KMS-11 (cell line): ENCODE results near the gene IST1.

Source experiments
- H2AFZ ChIP-seq: fragments of 200-600 bp; sonication (generic); 2 replicates; pipeline ENCODE4 v1.6.1; 2016; ENCODE audit warnings: antibody characterized with exemption, mixed run types, low read depth
- H3K27ac ChIP-seq: fragments of 200-600 bp; sonication (generic); 2 replicates; pipeline ENCODE4 v1.6.1; 2016; ENCODE audit warnings: mild to moderate bottlenecking, mixed run types
- H3K27me3 ChIP-seq: fragments of 200-600 bp; sonication (generic); 2 replicates; pipeline ENCODE4 v1.6.1; 2017; ENCODE audit warnings: mild to moderate bottlenecking, low read depth, mixed run types, moderate library complexity; ENCODE audit not compliant: insufficient read depth
- H3K36me3 ChIP-seq: fragments of 200-600 bp; sonication (generic); 2 replicates; pipeline ENCODE4 v1.6.1; 2017; ENCODE audit warnings: mild to moderate bottlenecking, mixed run types; ENCODE audit not compliant: insufficient read depth
- H3K4me1 ChIP-seq: fragments of 200-600 bp; sonication (generic); 2 replicates; pipeline ENCODE4 v1.6.1; 2016; ENCODE audit warnings: mild to moderate bottlenecking, low read depth, mixed run types; ENCODE audit not compliant: poor library complexity, severe bottlenecking
- H3K4me2 ChIP-seq: fragments of 200-600 bp; sonication (generic); 2 replicates; pipeline ENCODE4 v1.7.0; 2016; ENCODE audit warnings: mild to moderate bottlenecking, mixed run types
- H3K4me3 ChIP-seq: fragments of 200-600 bp; sonication (generic); IDR thresholded peaks from 2 replicates; pipeline ENCODE4 v1.6.1; 2017; ENCODE audit warnings: low read depth, low read length, mixed read lengths; ENCODE audit not compliant: insufficient read depth
- H3K79me2 ChIP-seq: fragments of 200-600 bp; sonication (generic); 2 replicates; pipeline ENCODE4 v1.6.1; 2016; ENCODE audit warnings: low read depth, mixed run types; ENCODE audit not compliant: insufficient read depth
- H3K9ac ChIP-seq: fragments of 200-600 bp; sonication (generic); 2 replicates; pipeline ENCODE4 v1.6.1; 2016; ENCODE audit warnings: mild to moderate bottlenecking, mixed run types
- H4K20me1 ChIP-seq: fragments of 200-600 bp; sonication (generic); 2 replicates; pipeline ENCODE4 v1.6.1; 2016; ENCODE audit warnings: mild to moderate bottlenecking, mixed run types; ENCODE audit not compliant: insufficient read depth
- TF ChIP-seq, protein P1 (sequence below): fragments of 200-600 bp; sonication (generic); conservative IDR thresholded peaks from 2 replicates; pipeline ENCODE4 v1.6.1; 2017; ENCODE audit warnings: low read depth, mild to moderate bottlenecking, antibody characterized with exemption, low read length, moderate library complexity, mixed read lengths

The IST1 gene

GRCh38 chr16:71889147-71889546, 6.2 kb upstream of the IST1 start:
- no peak overlapping the region for H2AFZ ChIP-seq
- TF ChIP-seq, protein P1, sequence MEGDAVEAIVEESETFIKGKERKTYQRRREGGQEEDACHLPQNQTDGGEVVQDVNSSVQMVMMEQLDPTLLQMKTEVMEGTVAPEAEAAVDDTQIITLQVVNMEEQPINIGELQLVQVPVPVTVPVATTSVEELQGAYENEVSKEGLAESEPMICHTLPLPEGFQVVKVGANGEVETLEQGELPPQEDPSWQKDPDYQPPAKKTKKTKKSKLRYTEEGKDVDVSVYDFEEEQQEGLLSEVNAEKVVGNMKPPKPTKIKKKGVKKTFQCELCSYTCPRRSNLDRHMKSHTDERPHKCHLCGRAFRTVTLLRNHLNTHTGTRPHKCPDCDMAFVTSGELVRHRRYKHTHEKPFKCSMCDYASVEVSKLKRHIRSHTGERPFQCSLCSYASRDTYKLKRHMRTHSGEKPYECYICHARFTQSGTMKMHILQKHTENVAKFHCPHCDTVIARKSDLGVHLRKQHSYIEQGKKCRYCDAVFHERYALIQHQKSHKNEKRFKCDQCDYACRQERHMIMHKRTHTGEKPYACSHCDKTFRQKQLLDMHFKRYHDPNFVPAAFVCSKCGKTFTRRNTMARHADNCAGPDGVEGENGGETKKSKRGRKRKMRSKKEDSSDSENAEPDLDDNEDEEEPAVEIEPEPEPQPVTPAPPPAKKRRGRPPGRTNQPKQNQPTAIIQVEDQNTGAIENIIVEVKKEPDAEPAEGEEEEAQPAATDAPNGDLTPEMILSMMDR = no peak
- no peak overlapping the region for H3K4me2 ChIP-seq
- H4K20me1 ChIP-seq = no peaks in the 10 kb centered on the region
- no peak overlapping the region for H3K27ac ChIP-seq
- H3K4me1 ChIP-seq = peaks cover 15% of the 10 kb centered on the region
- H3K79me2 ChIP-seq = no peaks in the 10 kb centered on the region
- H3K4me3 ChIP-seq = no peak overlapping the region
- no peaks in the 10 kb centered on the region for H3K36me3 ChIP-seq
- no peaks in the 10 kb centered on the region for H3K27me3 ChIP-seq
- H3K9ac ChIP-seq = no peak overlapping the region

GRCh38 chr16:71893888-71894228, 1.5 kb upstream of the IST1 start:
- Histone ChIP-seq H4K20me1 (peaks cover 5% of the 10 kb centered on the region; the same call in 1 of the 2 replicates), H3K4me3 (no peak overlapping the region), H3K27me3 (no peaks in the 10 kb centered on the region), H3K79me2 (peaks cover 35% of the 10 kb centered on the region), H3K9ac (peak overlapping the region; percentile 92; the same call in 1 of the 2 replicates), H2AFZ (peak overlapping the region; percentile 98), H3K36me3 (no peaks in the 10 kb centered on the region), H3K4me1 (peaks cover 19% of the 10 kb centered on the region), H3K4me2 (peak overlapping the region; percentile 61), H3K27ac (peak overlapping the region; percentile 91)
- TF ChIP-seq, protein P1 = no peak

DNA sequence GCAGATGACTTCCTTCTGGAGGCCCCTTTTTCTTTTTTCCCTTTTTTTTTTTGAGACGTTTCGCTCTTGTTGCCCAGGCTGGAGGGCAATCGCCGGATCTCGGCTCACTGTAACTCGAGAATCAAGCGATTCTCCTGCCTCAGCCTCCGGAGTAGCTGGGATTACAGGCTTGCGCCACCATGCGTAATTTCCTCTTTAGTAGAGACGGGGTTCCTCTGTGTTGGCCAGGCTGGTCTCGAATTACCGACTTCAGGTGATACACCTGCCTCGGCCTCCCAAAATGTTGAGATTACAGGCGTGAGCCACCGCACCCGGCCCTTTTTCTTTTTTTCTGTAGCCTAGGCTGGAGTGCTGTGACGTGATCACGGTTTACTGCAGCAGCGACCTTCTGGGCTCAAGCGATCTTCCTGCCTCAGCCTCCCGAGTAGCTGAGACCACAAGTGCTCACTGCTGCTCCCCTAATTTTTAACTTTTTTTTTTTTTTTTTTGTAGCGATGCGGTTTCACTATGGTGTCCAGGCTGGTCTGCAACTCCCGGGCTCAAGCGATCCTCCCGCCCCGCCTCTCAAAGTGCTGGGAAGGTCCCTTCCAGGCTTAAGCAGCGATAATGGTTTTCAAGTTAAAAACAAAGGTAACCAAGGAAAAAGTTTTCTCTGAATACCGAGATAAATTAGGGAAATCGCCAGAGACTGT, 956 bp upstream of the IST1 start:
- H3K9ac ChIP-seq = peak overlapping the region; percentile 92
- H3K4me1 ChIP-seq = peaks cover 19% of the 10 kb centered on the region
- H3K27me3 ChIP-seq = no peaks in the 10 kb centered on the region
- peak overlapping the region; percentile 98 for H2AFZ ChIP-seq
- H3K4me2 ChIP-seq = peak overlapping the region; percentile 61
- no peaks in the 10 kb centered on the region for H3K36me3 ChIP-seq
- peak overlapping the region; percentile 91 for H3K27ac ChIP-seq
- TF ChIP-seq, protein P1 = no peak
- H3K4me3 ChIP-seq = no peak overlapping the region
- H3K79me2 ChIP-seq = peaks cover 41% of the 10 kb centered on the region
- peaks cover 5% of the 10 kb centered on the region; the same call in 1 of the 2 replicates for H4K20me1 ChIP-seq

GRCh38 chr16:71895679-71896365, 491 bp downstream of the IST1 start:
- peak overlapping the region; percentile 96 for H3K4me2 ChIP-seq
- H3K79me2 ChIP-seq = peaks cover 55% of the 10 kb centered on the region
- peaks cover 5% of the 10 kb centered on the region for H4K20me1 ChIP-seq
- H3K4me1 ChIP-seq = peaks cover 19% of the 10 kb centered on the region
- H3K36me3 ChIP-seq = no peaks in the 10 kb centered on the region
- H3K4me3 ChIP-seq = no peak overlapping the region
- TF ChIP-seq, protein P1 = no peak
- peak overlapping the region; percentile 91 for H3K27ac ChIP-seq
- peak overlapping the region; percentile 98 for H2AFZ ChIP-seq
- H3K9ac ChIP-seq = peak overlapping the region; percentile 92
- no peaks in the 10 kb centered on the region for H3K27me3 ChIP-seq
